GM12878 (cell line): ENCODE data around the gene CCSER1. TPM values are rescaled to one million over a fixed set of nuclear protein-coding genes. Genes with fewer than 3 reads are reported as not detected.
A peak's percentile ranks its signal among the peaks of the same experiment; 100 is the strongest.
"Not testable (repeated sequence)": the region's sequence is repeated elsewhere in the genome, so short reads cannot be mapped to it uniquely, and the experiment has no call there.

ENCODE experiments used
- ATAC-seq: fragments of 200-7000 bp; cut with Tn5 transposase; 3 replicates; pipeline ENCODE4 v1.9.1; 2020; ENCODE audit warnings: mild to moderate bottlenecking, moderate library complexity
- BruUV-seq: library from RNA; stranded (reverse); fragments of 400-500 nt; replicated peaks from 2 replicates; lab custom pipeline; 2021; lab: Mats Ljungman, UMichigan
- CTCF ChIA-PET: fragments of 300-600 bp; sonication (Branson Sonifier 250); formaldehyde crosslinking; extraction: SDS; loops from one replicate; lab custom pipeline; 2021; ENCODE audit warnings: inconsistent platforms; lab: Yijun Ruan, JAX
- POLR2A ChIA-PET: fragments of 350-600 bp; formaldehyde crosslinking; extraction: SDS; loops from one replicate; lab custom pipeline; 2021; ENCODE audit warnings: inconsistent platforms; lab: Charles Lee
- RAD21 ChIA-PET: fragments of 300-600 bp; sonication (Branson Sonifier 250); formaldehyde crosslinking; loops from one replicate; lab custom pipeline; 2023; ENCODE audit warnings: antibody characterized with exemption; ENCODE audit not compliant: unreplicated experiment; lab: Charles Lee
- SMC1A ChIA-PET: fragments of 300-600 bp; sonication (Branson Sonifier 250); formaldehyde crosslinking; loops from one replicate; lab custom pipeline; 2023; ENCODE audit not compliant: unreplicated experiment, uncharacterized antibody; lab: Charles Lee
- DNase-seq: peaks from one replicate; pipeline ENCODE4 v3.0.0-alpha.2; 2011; ENCODE audit warnings: low read depth, low spot score
- FAIRE-seq: peaks from 3 replicates; lab custom pipeline; 2011; peaks lifted over from hg19 to GRCh38; lab: Jason Lieb, UNC
- H2AFZ ChIP-seq: 2 replicates; pipeline ENCODE4 v1.6.0; 2011; ENCODE audit warnings: low read depth, low read length, control low read depth; ENCODE audit not compliant: control insufficient read depth
- H3K27ac ChIP-seq: 2 replicates; pipeline ENCODE4 v1.5.1; 2011; ENCODE audit warnings: control low read depth; ENCODE audit not compliant: control insufficient read depth, insufficient read depth
- H3K27me3 ChIP-seq, 2 experiments: replicated peaks in 1 of 2; 2 replicates each; pipeline versions ENCODE4 v1.6.0 to v1.6.1; 2011; ENCODE audit warnings: low read length in 1 of 2; ENCODE audit not compliant: control insufficient read depth in 2 of 2, insufficient read depth in 2 of 2
- H3K36me3 ChIP-seq, 2 experiments: 2 replicates each; pipeline ENCODE4 v1.5.1; 2011; ENCODE audit warnings: low read length in 1 of 2; ENCODE audit not compliant: control insufficient read depth in 2 of 2, insufficient read depth in 2 of 2
- H3K4me1 ChIP-seq: 2 replicates; pipeline ENCODE4 v1.6.1; 2011; ENCODE audit warnings: mild to moderate bottlenecking, low read length, moderate library complexity, mixed read lengths; ENCODE audit not compliant: control insufficient read depth, insufficient read depth
- H3K4me2 ChIP-seq: 2 replicates; pipeline ENCODE4 v1.6.0; 2011; ENCODE audit warnings: control low read depth; ENCODE audit not compliant: control insufficient read depth, insufficient read depth
- H3K4me3 ChIP-seq: fragments of 200-600 bp; sonication (generic); 2 replicates; pipeline ENCODE4 v1.5.1; 2016
- H3K79me2 ChIP-seq: 2 replicates; pipeline ENCODE4 v1.6.0; 2011; ENCODE audit warnings: low read length; ENCODE audit not compliant: control insufficient read depth, insufficient read depth
- H3K9ac ChIP-seq: 2 replicates; pipeline ENCODE4 v1.8.0; 2011; ENCODE audit warnings: low read length, control low read depth, mixed read lengths; ENCODE audit not compliant: control insufficient read depth, insufficient read depth
- H3K9me3 ChIP-seq: replicated peaks from 3 replicates; pipeline ENCODE4 v1.5.1; 2011; ENCODE audit warnings: mild to moderate bottlenecking, low read length; ENCODE audit not compliant: control insufficient read depth, insufficient read depth
- H4K20me1 ChIP-seq: 2 replicates; pipeline ENCODE4 v1.6.0; 2011; ENCODE audit not compliant: control insufficient read depth, insufficient read depth
- SPI1 ChIP-seq: IDR thresholded peaks from 2 replicates; pipeline ENCODE4 v1.6.1; 2011; ENCODE audit warnings: low read depth, mild to moderate bottlenecking, low read length, moderate library complexity, borderline replicate concordance; ENCODE audit not compliant: insufficient read depth
- WGBS: methylation state at CpG from one replicate; pipeline ENCODE4 v1.1.6; 2016; ENCODE audit warnings: low lambda C conversion rate; ENCODE audit not compliant: insufficient replicate concordance, insufficient coverage; ENCODE audit errors: missing lambda C conversion rate; 5-methylcytosine and 5-hydroxymethylcytosine counted together
- in situ Hi-C: fragments of 300-500 bp; cut with MboI; formaldehyde crosslinking; loops from 9 replicates; pipeline ENCODE4 v1.14.3; 2018; ENCODE audit warnings: mixed read lengths
- intact Hi-C: fragments of 100-400 bp; cut with micrococcal nuclease; formaldehyde crosslinking; loops from one replicate; pipeline ENCODE4 v1.14.2; 2022; ENCODE audit not compliant: unreplicated experiment
- polyA plus RNA-seq, 11 experiments: library from polyadenylated mRNA; depleted of rRNA in 4 of 11; unstranded in 6 of 11; stranded (reverse) in 5 of 11; fragments of >200 nt; fragmentation: Nextera tagmentation in 4 of 11; fragmentation: Illumina TruSeq in 1 of 11; extraction: Ambion mirVana in 4 of 11; extraction: Trizol in 1 of 11; gene quantifications; 1 replicate in 1 of 11; 2 replicates in 10 of 11; pipeline versions ENCODE4 v1.2.1 to v1.2.3, GENCODE V29; 2011 to 2016; ENCODE audit warnings: inconsistent platforms in 2 of 11, missing spikeins in 2 of 11, low read depth in 1 of 11
- total RNA-seq, 4 experiments: library from RNA; depleted of rRNA in 3 of 4; stranded (reverse); fragments of >200 nt in 3 of 4; fragmentation: Illumina TruSeq in 1 of 4; extraction: Trizol in 1 of 4; gene quantifications; 2 replicates each; pipeline versions ENCODE4 v1.2.1 to v1.2.3, GENCODE V29; 2013 to 2021
- TF ChIP-seq, protein P1 (sequence below): fragments of 450-650 bp; IDR thresholded peaks from 2 replicates; pipeline ENCODE4 v1.6.1; 2016; ENCODE audit warnings: mild to moderate bottlenecking, moderate library complexity, borderline replicate concordance

CCSER1 gene
- total and polyA plus RNA-seq, 10 of the 15 experiments (the other 5 are each of a cell fraction or from before 2014, with no cell fraction given) = 0.22 to 2.7 (median 1.0) TPM

DNA sequence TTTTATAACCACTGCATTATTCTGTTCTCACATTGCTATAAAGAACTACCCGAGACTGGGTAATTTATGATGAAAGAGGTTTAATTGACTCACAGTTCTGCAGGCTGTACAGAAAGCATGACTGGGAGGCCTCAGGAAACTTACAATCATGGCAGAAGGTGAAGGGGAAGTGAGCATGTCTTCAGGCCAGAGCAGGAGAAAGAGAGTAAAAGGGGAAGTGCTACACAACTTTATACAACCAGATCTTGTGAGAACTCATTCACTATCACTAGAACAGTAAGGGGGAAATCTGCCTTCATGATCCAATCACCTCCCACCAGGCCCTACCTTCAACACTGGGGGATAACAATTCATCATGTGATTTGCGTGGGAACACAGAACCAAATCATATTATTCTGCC, 1199.0 kb downstream of the CCSER1 start:
- CTCF ChIA-PET, H2AFZ ChIP-seq, POLR2A ChIA-PET, H3K9ac ChIP-seq, H3K4me1 ChIP-seq, BruUV-seq, RAD21 ChIA-PET, H3K4me3 ChIP-seq, DNase-seq, H3K79me2 ChIP-seq, H3K9me3 ChIP-seq, H3K4me2 ChIP-seq, FAIRE-seq, H3K36me3 ChIP-seq, in situ Hi-C loops, H3K27me3 ChIP-seq, H3K27ac ChIP-seq, H4K20me1 ChIP-seq, intact Hi-C loops: not testable (repeated sequence)
- 2% methylated on average over 2 of the region's 2 CpGs for WGBS
- TF ChIP-seq, protein P1, sequence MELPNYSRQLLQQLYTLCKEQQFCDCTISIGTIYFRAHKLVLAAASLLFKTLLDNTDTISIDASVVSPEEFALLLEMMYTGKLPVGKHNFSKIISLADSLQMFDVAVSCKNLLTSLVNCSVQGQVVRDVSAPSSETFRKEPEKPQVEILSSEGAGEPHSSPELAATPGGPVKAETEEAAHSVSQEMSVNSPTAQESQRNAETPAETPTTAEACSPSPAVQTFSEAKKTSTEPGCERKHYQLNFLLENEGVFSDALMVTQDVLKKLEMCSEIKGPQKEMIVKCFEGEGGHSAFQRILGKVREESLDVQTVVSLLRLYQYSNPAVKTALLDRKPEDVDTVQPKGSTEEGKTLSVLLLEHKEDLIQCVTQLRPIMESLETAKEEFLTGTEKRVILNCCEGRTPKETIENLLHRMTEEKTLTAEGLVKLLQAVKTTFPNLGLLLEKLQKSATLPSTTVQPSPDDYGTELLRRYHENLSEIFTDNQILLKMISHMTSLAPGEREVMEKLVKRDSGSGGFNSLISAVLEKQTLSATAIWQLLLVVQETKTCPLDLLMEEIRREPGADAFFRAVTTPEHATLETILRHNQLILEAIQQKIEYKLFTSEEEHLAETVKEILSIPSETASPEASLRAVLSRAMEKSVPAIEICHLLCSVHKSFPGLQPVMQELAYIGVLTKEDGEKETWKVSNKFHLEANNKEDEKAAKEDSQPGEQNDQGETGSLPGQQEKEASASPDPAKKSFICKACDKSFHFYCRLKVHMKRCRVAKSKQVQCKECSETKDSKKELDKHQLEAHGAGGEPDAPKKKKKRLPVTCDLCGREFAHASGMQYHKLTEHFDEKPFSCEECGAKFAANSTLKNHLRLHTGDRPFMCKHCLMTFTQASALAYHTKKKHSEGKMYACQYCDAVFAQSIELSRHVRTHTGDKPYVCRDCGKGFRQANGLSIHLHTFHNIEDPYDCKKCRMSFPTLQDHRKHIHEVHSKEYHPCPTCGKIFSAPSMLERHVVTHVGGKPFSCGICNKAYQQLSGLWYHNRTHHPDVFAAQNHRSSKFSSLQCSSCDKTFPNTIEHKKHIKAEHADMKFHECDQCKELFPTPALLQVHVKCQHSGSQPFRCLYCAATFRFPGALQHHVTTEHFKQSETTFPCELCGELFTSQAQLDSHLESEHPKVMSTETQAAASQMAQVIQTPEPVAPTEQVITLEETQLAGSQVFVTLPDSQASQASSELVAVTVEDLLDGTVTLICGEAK = 0 out of 2 replicates have a peak, but pooled peaks have one; percentile 43
- peak; percentile 72 for TF ChIP-seq SPI1
- SMC1A ChIA-PET = interaction anchor here (1.0 to 1.8 kb wide), 3 partner anchors 10 to 82 kb away, joined by 3 to 7 read pairs (median 3); no protein-coding TSS in a partner anchor
- peak; percentile 65 for ATAC-seq
